Measurements from ENCODE around the gene HOXD4.

HOXD4 gene

GRCh38 chr2:176128982-176129796 lies 22.2 kb upstream of the HOXD4 start, which contains the start of gene HOXD8:
Gene HOXD8, plus strand, starts transcription at chr2:176129705. Its CDS starts 662 bp downstream, at chr2:176130367.
- no peak within 1 kb of the TSS for H3K4me3 ChIP-seq (ENCODE audit: low read depth, low read length)
- DNase-seq (ENCODE audit: low read depth), result no peak
- no peak for TF ChIP-seq CTCF (IDR thresholded peaks at IDR 0.05; ENCODE audit: insufficient read depth, low read depth, low read length, missing control alignments)

- TF ChIP-seq CTCF (IDR thresholded peaks at IDR 0.05; ENCODE audit: insufficient read depth, low read depth, low read length, missing control alignments), result no peak
- no peak overlapping the region for H3K4me3 ChIP-seq (ENCODE audit: low read depth, low read length)
- DNase-seq (ENCODE audit: low read depth), result no peak
These were observed 21.6 kb upstream of the HOXD4 start for GRCh38 chr2:176129813-176130146.

- DNase-seq (ENCODE audit: low read depth), result no peak
- no peak overlapping the region for H3K4me3 ChIP-seq (ENCODE audit: low read depth, low read length)
- no peak for TF ChIP-seq CTCF (IDR thresholded peaks at IDR 0.05; ENCODE audit: insufficient read depth, low read depth, low read length, missing control alignments)
These were observed 21.0 kb upstream of the HOXD4 start for GRCh38 chr2:176130147-176130956.

GRCh38 chr2:176130957-176131847 lies 20.1 kb upstream of the HOXD4 start:
- H3K4me3 ChIP-seq (ENCODE audit: low read depth, low read length), result no peak overlapping the region
- no peak for DNase-seq (ENCODE audit: low read depth)
- TF ChIP-seq CTCF (IDR thresholded peaks at IDR 0.05; ENCODE audit: insufficient read depth, low read depth, low read length, missing control alignments), result no peak

GRCh38 chr2:176131848-176132158 lies 19.5 kb upstream of the HOXD4 start:
- no peak for TF ChIP-seq CTCF (IDR thresholded peaks at IDR 0.05; ENCODE audit: insufficient read depth, low read depth, low read length, missing control alignments)
- DNase-seq (ENCODE audit: low read depth), result no peak
- no peak overlapping the region for H3K4me3 ChIP-seq (ENCODE audit: low read depth, low read length)

- DNase-seq (ENCODE audit: low read depth), result no peak
- no peak overlapping the region for H3K4me3 ChIP-seq (ENCODE audit: low read depth, low read length)
- TF ChIP-seq CTCF (IDR thresholded peaks at IDR 0.05; ENCODE audit: insufficient read depth, low read depth, low read length, missing control alignments), result no peak
These were observed 18.9 kb upstream of the HOXD4 start for GRCh38 chr2:176132205-176133171.

Data from GM12865 (cell line).